ENCODE measurements around the gene HCN2.

HCN2 gene

GRCh38 chr19:661427-662196 is 71.9 kb downstream of the HCN2 start:
- in situ Hi-C loops (cut with MboI; ENCODE audit: low pct_unique_long_range_greater_than_20kb, low sequenced_read_pairs), result no loop called here
- DNase-seq, result peak; percentile 64

GRCh38 chr19:662207-662961 is 72.7 kb downstream of the HCN2 start:
- peak; percentile 61 for DNase-seq
- in situ Hi-C loops (cut with MboI; ENCODE audit: low pct_unique_long_range_greater_than_20kb, low sequenced_read_pairs), result no loop called here

GRCh38 chr19:662962-663681 is 73.4 kb downstream of the HCN2 start, which contains the start of gene RNF126:
RNF126 (minus strand) TSS chr19:663214; CDS start chr19:663121, 93 bp downstream.
- in situ Hi-C loops (cut with MboI; ENCODE audit: low pct_unique_long_range_greater_than_20kb, low sequenced_read_pairs), result no loop called here
- peak; percentile 83 for DNase-seq

- in situ Hi-C loops (cut with MboI; ENCODE audit: low pct_unique_long_range_greater_than_20kb, low sequenced_read_pairs), result no loop called here
- DNase-seq, result no peak
Observed at GRCh38 chr19:663682-664117, 74.0 kb downstream of the HCN2 start.

- in situ Hi-C loops (cut with MboI; ENCODE audit: low pct_unique_long_range_greater_than_20kb, low sequenced_read_pairs), result no loop called here
- peak; percentile 93 for DNase-seq
Observed at GRCh38 chr19:664913-665443, 75.3 kb downstream of the HCN2 start.

Data from KBM-7 (cell line).